Neural cell (in vitro differentiated cells): ENCODE data around the gene MAP6.

Source experiments
- CTCF ChIP-seq: fragments of 450-650 bp; IDR thresholded peaks from 2 replicates; pipeline ENCODE4 v1.5.1; 2014; ENCODE audit warnings: antibody characterized with exemption, mild to moderate bottlenecking, moderate library complexity; ENCODE audit not compliant: poor library complexity, severe bottlenecking
- EP300 ChIP-seq: fragments of 450-650 bp; conservative IDR thresholded peaks from 2 replicates; pipeline ENCODE4 v1.6.1; 2014; ENCODE audit warnings: antibody characterized with exemption, mild to moderate bottlenecking, moderate library complexity; ENCODE audit not compliant: poor library complexity, severe bottlenecking
- MXI1 ChIP-seq: fragments of 450-650 bp; conservative IDR thresholded peaks from 2 replicates; pipeline ENCODE4 v1.6.1; 2014; ENCODE audit warnings: antibody characterized with exemption, mild to moderate bottlenecking; ENCODE audit not compliant: poor library complexity, severe bottlenecking
- RAD21 ChIP-seq: fragments of 450-650 bp; conservative IDR thresholded peaks from 2 replicates; pipeline ENCODE4 v1.6.1; 2014; ENCODE audit warnings: antibody characterized with exemption, mild to moderate bottlenecking, moderate library complexity
- SMC3 ChIP-seq: fragments of 450-650 bp; conservative IDR thresholded peaks from 2 replicates; pipeline ENCODE4 v1.6.1; 2014; ENCODE audit warnings: antibody characterized with exemption, mild to moderate bottlenecking, moderate library complexity; ENCODE audit not compliant: poor library complexity
- TAF1 ChIP-seq: IDR thresholded peaks from 2 replicates; pipeline ENCODE4 v1.6.1; 2012; ENCODE audit warnings: low read depth

- TF ChIP-seq MXI1 (no peak), CTCF (no peak), TAF1 (no peak), RAD21 (no peak), SMC3 (no peak), EP300 (no peak)
Measured at GRCh38 chr11:75537740-75538139, 131.1 kb downstream of the MAP6 start.
